AG04449 (cell line): ENCODE measurements around the gene ZNRD2.

Source experiments
- CTCF ChIA-PET: fragments of 350-600 bp; formaldehyde crosslinking; extraction: SDS; loops from one replicate; lab custom pipeline; 2021; ENCODE audit warnings: antibody characterized with exemption; lab: Yijun Ruan, JAX
- POLR2A ChIA-PET: fragments of 400-600, 350-600 bp; formaldehyde crosslinking; extraction: SDS; loops from one replicate; lab custom pipeline; 2020; ENCODE audit warnings: antibody characterized with exemption, inconsistent platforms; lab: Yijun Ruan, JAX
- DNase-seq: peaks from one replicate; pipeline ENCODE4 v3.0.0-alpha.2; 2010; ENCODE audit warnings: low read depth, low spot score
- H3K4me3 ChIP-seq: 2 replicates; pipeline ENCODE4 v1.5.1; 2011; ENCODE audit warnings: low read depth, mild to moderate bottlenecking, control low read depth, low read length
- TF ChIP-seq, protein P1 (sequence below): IDR thresholded peaks from one replicate; pipeline ENCODE4 v1.5.1; 2011; ENCODE audit warnings: mild to moderate bottlenecking, moderate library complexity, low read length, control low read depth, inconsistent platforms; ENCODE audit not compliant: insufficient read depth; ENCODE audit errors: missing control alignments

Gene ZNRD2

GRCh38 chr11:65538232-65538914 lies 31.9 kb upstream of the ZNRD2 start:
- H3K4me3 ChIP-seq: no peak overlapping the region
- ChIA-PET POLR2A (interaction anchor here (0.9 to 2.2 kb wide), 4 partner anchors 9 to 100 kb away, joined by 4 to 5 read pairs (median 5); partner anchors contain the start of genes SIPA1 and ZNRD2), CTCF (interaction anchor here (1.0 to 10.0 kb wide), 3 partner anchors 9 to 53 kb away, joined by 3 to 207 read pairs (median 182); partner anchors contain the start of genes FAM89B, KCNK7, LTBP3 and ZNRD2)
- no peak for DNase-seq
- TF ChIP-seq, protein P1, sequence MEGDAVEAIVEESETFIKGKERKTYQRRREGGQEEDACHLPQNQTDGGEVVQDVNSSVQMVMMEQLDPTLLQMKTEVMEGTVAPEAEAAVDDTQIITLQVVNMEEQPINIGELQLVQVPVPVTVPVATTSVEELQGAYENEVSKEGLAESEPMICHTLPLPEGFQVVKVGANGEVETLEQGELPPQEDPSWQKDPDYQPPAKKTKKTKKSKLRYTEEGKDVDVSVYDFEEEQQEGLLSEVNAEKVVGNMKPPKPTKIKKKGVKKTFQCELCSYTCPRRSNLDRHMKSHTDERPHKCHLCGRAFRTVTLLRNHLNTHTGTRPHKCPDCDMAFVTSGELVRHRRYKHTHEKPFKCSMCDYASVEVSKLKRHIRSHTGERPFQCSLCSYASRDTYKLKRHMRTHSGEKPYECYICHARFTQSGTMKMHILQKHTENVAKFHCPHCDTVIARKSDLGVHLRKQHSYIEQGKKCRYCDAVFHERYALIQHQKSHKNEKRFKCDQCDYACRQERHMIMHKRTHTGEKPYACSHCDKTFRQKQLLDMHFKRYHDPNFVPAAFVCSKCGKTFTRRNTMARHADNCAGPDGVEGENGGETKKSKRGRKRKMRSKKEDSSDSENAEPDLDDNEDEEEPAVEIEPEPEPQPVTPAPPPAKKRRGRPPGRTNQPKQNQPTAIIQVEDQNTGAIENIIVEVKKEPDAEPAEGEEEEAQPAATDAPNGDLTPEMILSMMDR: no peak

DNA sequence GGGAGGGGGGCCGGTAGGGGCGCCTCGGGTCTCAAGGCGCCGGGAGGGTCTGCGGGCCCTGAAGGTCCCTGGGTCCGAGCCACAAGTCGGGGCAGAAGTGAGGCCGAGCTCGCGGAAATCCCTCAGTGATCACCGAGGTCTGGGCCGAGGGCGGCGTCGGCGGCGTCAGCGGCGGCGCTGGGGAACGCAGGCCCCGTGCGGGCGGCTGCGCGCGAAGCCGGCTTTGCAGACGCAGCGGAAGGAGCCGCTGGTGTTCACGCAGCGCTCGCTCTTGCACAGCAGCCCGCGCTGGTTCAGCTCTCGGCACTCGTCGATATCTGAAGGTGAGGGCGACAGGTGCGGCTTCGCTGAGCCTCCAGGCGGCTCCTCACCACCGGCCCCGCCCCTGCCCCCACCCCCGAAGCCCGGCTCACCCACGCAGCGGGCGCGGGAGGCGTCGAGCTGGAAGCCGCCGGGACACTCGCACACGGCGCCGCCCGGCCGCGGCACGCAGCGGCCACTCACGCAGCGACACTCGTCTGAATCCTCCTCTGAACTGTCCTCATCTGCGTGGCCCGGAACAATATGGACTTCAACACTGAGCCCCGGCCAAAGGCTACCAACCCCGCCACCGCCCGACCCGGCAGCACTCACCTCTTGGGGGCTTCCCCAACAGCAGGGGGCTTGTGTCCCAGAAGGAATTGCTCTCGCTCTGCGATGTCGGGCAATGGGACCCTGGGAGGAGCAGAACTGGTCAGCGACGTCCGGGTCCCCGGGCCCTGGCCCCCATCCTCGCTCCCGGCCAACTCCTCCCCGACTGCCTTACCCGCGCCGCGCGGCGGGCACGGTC lies 31.1 kb upstream of the ZNRD2 start:
- ChIA-PET POLR2A (interaction anchor here (2.2 to 3.4 kb wide), 2 partner anchors 10 to 33 kb away, joined by 5 to 28 read pairs; partner anchors contain the start of genes FAM89B and ZNRD2), CTCF (interaction anchor here (1.0 to 10.0 kb wide), 10 partner anchors 8 to 76 kb away, joined by 3 to 207 read pairs (median 34); partner anchors contain the start of genes EHBP1L1, FAM89B, KCNK7 and LTBP3)
- H3K4me3 ChIP-seq: no peak overlapping the region
- TF ChIP-seq, protein P1: no peak
- no peak for DNase-seq

GRCh38 chr11:65539744-65540289 lies 30.5 kb upstream of the ZNRD2 start:
- H3K4me3 ChIP-seq: peak overlapping the region; percentile 46
- CTCF ChIA-PET: interaction anchor here (0.8 to 10.0 kb wide), 17 partner anchors 9 to 184 kb away, joined by 3 to 207 read pairs (median 16); partner anchors contain the start of genes EHBP1L1, FAM89B, KAT5 and KCNK7
- TF ChIP-seq, protein P1: no peak
- POLR2A ChIA-PET: interaction anchor here (0.6 to 3.4 kb wide), 10 partner anchors 9 to 533 kb away, joined by 3 to 28 read pairs (median 5); partner anchors contain the start of genes EHBP1L1, FAM89B, KCNK7 and PCNX3
- no peak for DNase-seq

GRCh38 chr11:65540290-65541092 lies 29.8 kb upstream of the ZNRD2 start:
- no peak for DNase-seq
- POLR2A ChIA-PET: interaction anchor here (0.6 to 3.4 kb wide), 13 partner anchors 10 to 533 kb away, joined by 3 to 28 read pairs (median 5); partner anchors contain the start of genes EHBP1L1, FAM89B, KCNK7 and MALAT1
- peak overlapping the region; percentile 55 for H3K4me3 ChIP-seq
- CTCF ChIA-PET: interaction anchor here (0.8 to 10.0 kb wide), 24 partner anchors 10 to 292 kb away, joined by 3 to 207 read pairs (median 6); partner anchors contain the start of genes EHBP1L1, FAM89B, KAT5 and KCNK7
- TF ChIP-seq, protein P1: peak; percentile 81

DNA sequence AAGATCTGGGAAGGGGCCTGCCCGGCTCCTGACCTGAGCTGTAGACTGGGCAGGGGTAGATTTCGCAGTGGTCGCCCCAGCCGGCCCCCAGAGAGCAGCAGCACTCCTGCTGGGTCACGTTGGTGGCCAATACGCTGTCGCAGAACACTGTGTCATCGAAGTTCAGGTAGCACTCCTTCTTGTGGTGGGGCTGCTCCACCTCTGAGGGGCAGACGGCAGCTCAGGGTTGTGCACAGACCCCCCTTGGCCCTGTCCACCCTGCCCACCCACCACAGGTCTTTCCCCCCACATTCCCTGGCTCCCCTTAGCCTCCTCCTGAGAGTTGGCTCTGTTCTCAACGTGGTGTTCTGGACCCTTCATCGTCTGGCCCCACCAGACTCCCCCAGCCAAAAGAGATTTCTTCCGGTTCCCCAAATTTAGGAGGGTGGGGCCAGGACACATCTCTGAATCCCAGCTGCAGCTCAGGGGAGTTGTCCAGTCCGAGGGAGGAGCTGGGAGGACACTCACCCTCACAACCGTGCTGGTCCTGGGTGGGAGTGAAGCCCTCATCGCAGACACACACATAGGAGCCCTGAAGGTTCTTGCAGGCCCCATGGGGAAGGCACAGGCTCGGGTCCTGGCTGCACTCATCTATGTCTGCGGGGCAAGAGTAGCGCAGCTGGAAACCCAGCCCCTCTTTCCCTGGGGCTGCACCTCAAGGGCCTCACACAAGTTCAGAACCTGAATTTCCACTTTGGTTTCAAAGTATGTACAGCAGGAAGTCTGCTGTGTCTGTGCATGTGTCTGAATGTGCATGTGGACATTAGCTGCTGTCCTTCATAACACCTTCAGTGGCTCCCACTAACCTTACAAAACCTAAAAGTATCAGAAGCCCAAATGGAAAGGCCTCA lies 28.9 kb upstream of the ZNRD2 start:
- H3K4me3 ChIP-seq: peak overlapping the region; percentile 55
- CTCF ChIA-PET: interaction anchor here (0.8 to 10.0 kb wide), 27 partner anchors 10 to 291 kb away, joined by 3 to 207 read pairs (median 5); partner anchors contain the start of genes EHBP1L1, FAM89B, KAT5 and KCNK7
- POLR2A ChIA-PET: interaction anchor here (0.6 to 3.4 kb wide), 9 partner anchors 16 to 76 kb away, joined by 3 to 28 read pairs (median 5); partner anchors contain the start of genes EHBP1L1, FAM89B, PCNX3 and SCYL1
- DNase-seq: no peak
- TF ChIP-seq, protein P1: no peak
